WTC11 (cell line): ENCODE data around the gene AATK. TPM values are rescaled to one million over a fixed set of nuclear protein-coding genes. Genes with fewer than 3 reads are reported as not detected.

ENCODE experiments used
- ATAC-seq: fragments of 200-7000 bp; cut with Tn5 transposase; 2 replicates; pipeline ENCODE4 v1.10.0; 2021; ENCODE audit warnings: mild to moderate bottlenecking, moderate library complexity
- CTCF ChIA-PET: fragments of 300-600 bp; sonication (Branson Sonifier 250); formaldehyde crosslinking; loops from one replicate; lab custom pipeline; 2021; ENCODE audit warnings: antibody characterized with exemption; lab: Charles Lee
- POLR2A ChIA-PET: fragments of 350-600 bp; sonication (Branson Sonifier 250); formaldehyde crosslinking; loops from one replicate; lab custom pipeline; 2021; ENCODE audit warnings: antibody characterized with exemption; lab: Charles Lee
- DNase-seq: peaks from one replicate; pipeline ENCODE4 v3.0.0; 2021; ENCODE audit warnings: low spot score
- H3K27ac Mint-ChIP-seq: 2 replicates; pipeline ENCODE4 v1.8.0; 2021; ENCODE audit warnings: mixed read lengths
- H3K27me3 Mint-ChIP-seq: 2 replicates; pipeline ENCODE4 v1.8.0; 2021; ENCODE audit warnings: low read depth, mild to moderate bottlenecking, moderate library complexity, mixed read lengths
- H3K36me3 Mint-ChIP-seq: 2 replicates; pipeline ENCODE4 v1.8.0; 2021; ENCODE audit warnings: mixed read lengths
- H3K4me1 Mint-ChIP-seq: 2 replicates; pipeline ENCODE4 v1.8.0; 2022; ENCODE audit warnings: mixed read lengths
- H3K4me3 Mint-ChIP-seq: 2 replicates; pipeline ENCODE4 v1.8.0; 2021; ENCODE audit warnings: mild to moderate bottlenecking, moderate library complexity, mixed read lengths
- H3K9me3 Mint-ChIP-seq: 2 replicates; pipeline ENCODE4 v1.8.0; 2021; ENCODE audit warnings: mixed read lengths
- AFF4 ChIP-seq: sonication (generic); formaldehyde crosslinking; IDR thresholded peaks from 2 replicates; pipeline ENCODE4 v1.8.1; 2023; ENCODE audit warnings: mild to moderate bottlenecking, missing genetic modification reagents, borderline replicate concordance
- CBFB ChIP-seq: sonication (generic); formaldehyde crosslinking; IDR thresholded peaks from 2 replicates; pipeline ENCODE4 v1.8.1; 2022; ENCODE audit warnings: mild to moderate bottlenecking, low read depth, missing genetic modification reagents
- CREB1 ChIP-seq: sonication (generic); formaldehyde crosslinking; IDR thresholded peaks from 2 replicates; pipeline ENCODE4 v1.8.0; 2023; ENCODE audit warnings: mild to moderate bottlenecking, missing genetic modification reagents
- E2F1 ChIP-seq: sonication (generic); formaldehyde crosslinking; IDR thresholded peaks from 2 replicates; pipeline ENCODE4 v1.8.0; 2022; ENCODE audit warnings: mild to moderate bottlenecking, missing genetic modification reagents
- ELF4 ChIP-seq: sonication (generic); formaldehyde crosslinking; IDR thresholded peaks from 2 replicates; pipeline ENCODE4 v1.8.1; 2022; ENCODE audit warnings: low read depth, mild to moderate bottlenecking, moderate library complexity, missing genetic modification reagents
- EMX1 ChIP-seq: fragments of 250-450 bp; sonication (Bioruptor Pico); IDR thresholded peaks from 2 replicates; pipeline ENCODE4 v1.8.0; 2021; ENCODE audit warnings: mild to moderate bottlenecking
- FOXP1 ChIP-seq: sonication (generic); formaldehyde crosslinking; IDR thresholded peaks from 2 replicates; pipeline ENCODE4 v1.8.0; 2022; ENCODE audit warnings: missing genetic modification reagents, mild to moderate bottlenecking, moderate library complexity, borderline replicate concordance
- GRHL2 ChIP-seq: fragments of 250-450 bp; sonication (Bioruptor Pico); IDR thresholded peaks from 2 replicates; pipeline ENCODE4 v1.8.0; 2022; ENCODE audit warnings: mild to moderate bottlenecking, moderate library complexity; ENCODE audit not compliant: insufficient replicate concordance, severe bottlenecking
- IRF1 ChIP-seq: sonication (generic); formaldehyde crosslinking; IDR thresholded peaks from 2 replicates; pipeline ENCODE4 v1.8.0; 2023; ENCODE audit warnings: missing genetic modification reagents
- IRF2 ChIP-seq: sonication (generic); formaldehyde crosslinking; IDR thresholded peaks from 2 replicates; pipeline ENCODE4 v1.8.0; 2022; ENCODE audit warnings: low read depth, missing genetic modification reagents, borderline replicate concordance
- JAZF1 ChIP-seq: fragments of 250-450 bp; sonication (Bioruptor Pico); IDR thresholded peaks from 2 replicates; pipeline ENCODE4 v1.9.0; 2021; ENCODE audit warnings: moderate library complexity, mild to moderate bottlenecking, inconsistent platforms
- JUN ChIP-seq: sonication (generic); formaldehyde crosslinking; IDR thresholded peaks from 2 replicates; pipeline ENCODE4 v1.8.0; 2023; ENCODE audit warnings: mild to moderate bottlenecking, missing genetic modification reagents
- NFATC4 ChIP-seq: fragments of 250-450 bp; sonication (Bioruptor Pico); IDR thresholded peaks from 2 replicates; pipeline ENCODE4 v1.9.0; 2021; ENCODE audit warnings: mild to moderate bottlenecking
- NR2C2 ChIP-seq: sonication (generic); formaldehyde crosslinking; IDR thresholded peaks from 2 replicates; pipeline ENCODE4 v1.8.0; 2022; ENCODE audit warnings: mild to moderate bottlenecking, missing genetic modification reagents
- PREB ChIP-seq: sonication (generic); formaldehyde crosslinking; IDR thresholded peaks from 2 replicates; pipeline ENCODE4 v1.8.1; 2022; ENCODE audit warnings: mild to moderate bottlenecking, missing genetic modification reagents, moderate library complexity, borderline replicate concordance
- TCF7 ChIP-seq: sonication (generic); formaldehyde crosslinking; IDR thresholded peaks from 2 replicates; pipeline ENCODE4 v1.8.0; 2022; ENCODE audit warnings: mild to moderate bottlenecking, low read depth, missing genetic modification reagents, moderate library complexity
- USF1 ChIP-seq: sonication (generic); formaldehyde crosslinking; IDR thresholded peaks from 2 replicates; pipeline ENCODE4 v1.8.0; 2022; ENCODE audit warnings: mild to moderate bottlenecking, missing genetic modification reagents
- ZBTB21 ChIP-seq: sonication (generic); formaldehyde crosslinking; IDR thresholded peaks from 2 replicates; pipeline ENCODE4 v1.8.1; 2023; ENCODE audit warnings: mild to moderate bottlenecking, missing genetic modification reagents, borderline replicate concordance
- ZBTB43 ChIP-seq: sonication (generic); formaldehyde crosslinking; IDR thresholded peaks from 2 replicates; pipeline ENCODE4 v1.8.1; 2023; ENCODE audit warnings: mild to moderate bottlenecking, missing genetic modification reagents
- ZNF232 ChIP-seq: sonication (generic); formaldehyde crosslinking; IDR thresholded peaks from 2 replicates; pipeline ENCODE4 v1.8.0; 2022; ENCODE audit warnings: mild to moderate bottlenecking, missing genetic modification reagents
- ZNF317 ChIP-seq: sonication (generic); formaldehyde crosslinking; IDR thresholded peaks from 2 replicates; pipeline ENCODE4 v1.8.1; 2023; ENCODE audit warnings: low read depth, mild to moderate bottlenecking, moderate library complexity, missing genetic modification reagents, borderline replicate concordance
- ZNF512 ChIP-seq: sonication (generic); formaldehyde crosslinking; IDR thresholded peaks from 2 replicates; pipeline ENCODE4 v1.8.1; 2022; ENCODE audit warnings: missing genetic modification reagents, borderline replicate concordance
- total RNA-seq: library from RNA; stranded (reverse); gene quantifications from 3 replicates; pipeline ENCODE4 v1.2.3, GENCODE V29; 2021

Gene AATK
- total RNA-seq, 1 experiment from 2014 or later, result 2.9 TPM

- Mint-ChIP-seq H3K27ac (no peak overlapping the region), H3K4me1 (no peaks in the 10 kb centered on the region), H3K27me3 (no peaks in the 10 kb centered on the region), H3K4me3 (no peak overlapping the region), H3K36me3 (no peaks in the 10 kb centered on the region), H3K9me3 (no peaks in the 10 kb centered on the region)
- ChIA-PET POLR2A (no interaction called here), CTCF (interaction anchor here (1.2 kb wide), 1 partner anchor 14 kb away, joined by 4 read pairs; no protein-coding TSS in a partner anchor)
- TF ChIP-seq ZNF512 (CRISPR knock-in tag), result no peak
- TF ChIP-seq PREB, result no peak
- TF ChIP-seq ZNF317 (CRISPR knock-in tag), result no peak
- no peak for TF ChIP-seq IRF2 (CRISPR knock-in tag)
- TF ChIP-seq CREB1 (CRISPR knock-in tag), result no peak
- no peak for TF ChIP-seq JUN (CRISPR knock-in tag)
- no peak for TF ChIP-seq ZBTB21
- TF ChIP-seq EMX1, result no peak
- TF ChIP-seq ELF4 (CRISPR knock-in tag), result no peak
- no peak for TF ChIP-seq JAZF1 (CRISPR knock-in tag)
- DNase-seq, result no peak
- ATAC-seq, result no peak
Observed at GRCh38 chr17:81187120-81187519, 21.1 kb upstream of the AATK start.

- TF ChIP-seq GRHL2 (CRISPR knock-in tag), result no peak
- no peak for TF ChIP-seq CBFB (CRISPR knock-in tag)
- no peak for TF ChIP-seq FOXP1
- no peak for TF ChIP-seq ZNF232 (CRISPR knock-in tag)
- no peak for TF ChIP-seq AFF4 (CRISPR knock-in tag)
- no peak for TF ChIP-seq ZNF512 (CRISPR knock-in tag)
- TF ChIP-seq ZBTB43 (CRISPR knock-in tag), result no peak
- no peak for TF ChIP-seq USF1
- no peak for TF ChIP-seq NR2C2
- TF ChIP-seq E2F1 (CRISPR knock-in tag), result no peak
- no peak for TF ChIP-seq IRF1 (CRISPR knock-in tag)
- TF ChIP-seq TCF7 (CRISPR knock-in tag), result no peak
- no peak for TF ChIP-seq NFATC4
- Mint-ChIP-seq H3K9me3 (no peaks in the 10 kb centered on the region), H3K27ac (no peak overlapping the region; the same call in 1 of the 2 replicates), H3K4me3 (no peak overlapping the region), H3K27me3 (no peaks in the 10 kb centered on the region), H3K36me3 (no peaks in the 10 kb centered on the region), H3K4me1 (no peaks in the 10 kb centered on the region)
- DNase-seq, result no peak
- ATAC-seq, result no peak
- POLR2A ChIA-PET, result interaction anchor here (0.6 kb wide), 1 partner anchor 54 kb away, joined by 3 read pairs; no protein-coding TSS in a partner anchor
- CTCF ChIA-PET, result no interaction called here
Observed at GRCh38 chr17:81186203-81186602, 20.2 kb upstream of the AATK start.
